GM12878 (cell line): ENCODE data around the gene RAB12. TPM values are rescaled to one million over a fixed set of nuclear protein-coding genes. Genes with fewer than 3 reads are reported as not detected.

Experiments
- ATAC-seq: fragments of 200-7000 bp; cut with Tn5 transposase; 3 replicates; pipeline ENCODE4 v1.9.1; 2020; ENCODE audit warnings: mild to moderate bottlenecking, moderate library complexity
- BruUV-seq: library from RNA; stranded (reverse); fragments of 400-500 nt; replicated peaks from 2 replicates; lab custom pipeline; 2021; lab: Mats Ljungman, UMichigan
- CTCF ChIA-PET: fragments of 300-600 bp; sonication (Branson Sonifier 250); formaldehyde crosslinking; extraction: SDS; loops from one replicate; lab custom pipeline; 2021; ENCODE audit warnings: inconsistent platforms; lab: Yijun Ruan, JAX
- POLR2A ChIA-PET: fragments of 350-600 bp; formaldehyde crosslinking; extraction: SDS; loops from one replicate; lab custom pipeline; 2021; ENCODE audit warnings: inconsistent platforms; lab: Charles Lee
- RAD21 ChIA-PET: fragments of 300-600 bp; sonication (Branson Sonifier 250); formaldehyde crosslinking; loops from one replicate; lab custom pipeline; 2023; ENCODE audit warnings: antibody characterized with exemption; ENCODE audit not compliant: unreplicated experiment; lab: Charles Lee
- SMC1A ChIA-PET: fragments of 300-600 bp; sonication (Branson Sonifier 250); formaldehyde crosslinking; loops from one replicate; lab custom pipeline; 2023; ENCODE audit not compliant: unreplicated experiment, uncharacterized antibody; lab: Charles Lee
- DNase-seq: peaks from one replicate; pipeline ENCODE4 v3.0.0-alpha.2; 2011; ENCODE audit warnings: low read depth, low spot score
- FAIRE-seq: peaks from 3 replicates; lab custom pipeline; 2011; peaks lifted over from hg19 to GRCh38; lab: Jason Lieb, UNC
- H2AFZ ChIP-seq: 2 replicates; pipeline ENCODE4 v1.6.0; 2011; ENCODE audit warnings: low read depth, low read length, control low read depth; ENCODE audit not compliant: control insufficient read depth
- H3K27ac ChIP-seq: 2 replicates; pipeline ENCODE4 v1.5.1; 2011; ENCODE audit warnings: control low read depth; ENCODE audit not compliant: control insufficient read depth, insufficient read depth
- H3K27me3 ChIP-seq, 2 experiments: replicated peaks in 1 of 2; 2 replicates each; pipeline versions ENCODE4 v1.6.0 to v1.6.1; 2011; ENCODE audit warnings: low read length in 1 of 2; ENCODE audit not compliant: control insufficient read depth in 2 of 2, insufficient read depth in 2 of 2
- H3K36me3 ChIP-seq, 2 experiments: 2 replicates each; pipeline ENCODE4 v1.5.1; 2011; ENCODE audit warnings: low read length in 1 of 2; ENCODE audit not compliant: control insufficient read depth in 2 of 2, insufficient read depth in 2 of 2
- H3K4me1 ChIP-seq: 2 replicates; pipeline ENCODE4 v1.6.1; 2011; ENCODE audit warnings: mild to moderate bottlenecking, low read length, moderate library complexity, mixed read lengths; ENCODE audit not compliant: control insufficient read depth, insufficient read depth
- H3K4me2 ChIP-seq: 2 replicates; pipeline ENCODE4 v1.6.0; 2011; ENCODE audit warnings: control low read depth; ENCODE audit not compliant: control insufficient read depth, insufficient read depth
- H3K4me3 ChIP-seq: fragments of 200-600 bp; sonication (generic); 2 replicates; pipeline ENCODE4 v1.5.1; 2016
- H3K79me2 ChIP-seq: 2 replicates; pipeline ENCODE4 v1.6.0; 2011; ENCODE audit warnings: low read length; ENCODE audit not compliant: control insufficient read depth, insufficient read depth
- H3K9ac ChIP-seq: 2 replicates; pipeline ENCODE4 v1.8.0; 2011; ENCODE audit warnings: low read length, control low read depth, mixed read lengths; ENCODE audit not compliant: control insufficient read depth, insufficient read depth
- H3K9me3 ChIP-seq: replicated peaks from 3 replicates; pipeline ENCODE4 v1.5.1; 2011; ENCODE audit warnings: mild to moderate bottlenecking, low read length; ENCODE audit not compliant: control insufficient read depth, insufficient read depth
- H4K20me1 ChIP-seq: 2 replicates; pipeline ENCODE4 v1.6.0; 2011; ENCODE audit not compliant: control insufficient read depth, insufficient read depth
- BACH1 ChIP-seq: fragments of 450-650 bp; IDR thresholded peaks from 2 replicates; pipeline ENCODE4 v1.6.1; 2017; ENCODE audit warnings: mild to moderate bottlenecking, borderline replicate concordance
- EED ChIP-seq: sonication (generic); IDR thresholded peaks from 2 replicates; pipeline ENCODE4 v1.6.1; 2016; ENCODE audit warnings: antibody characterized with exemption, low read depth
- EP300 ChIP-seq, 2 experiments: fragments of 150-350 bp in 1 of 2; IDR thresholded peaks; 2 replicates each; pipeline ENCODE4 v1.6.1; 2011 to 2012; ENCODE audit warnings: low read depth in 2 of 2, low read length in 2 of 2, borderline replicate concordance in 1 of 2, improper control_type of control experiment in 1 of 2, inconsistent platforms in 1 of 2; ENCODE audit not compliant: control insufficient read depth in 1 of 2
- KLF5 ChIP-seq: fragments of 450-650 bp; IDR thresholded peaks from 2 replicates; pipeline ENCODE4 v1.6.1; 2014; ENCODE audit warnings: mild to moderate bottlenecking; ENCODE audit not compliant: partially characterized antibody
- MEF2A ChIP-seq: IDR thresholded peaks from 2 replicates; pipeline ENCODE4 v1.6.1; 2011; ENCODE audit warnings: low read depth, mild to moderate bottlenecking, low read length, moderate library complexity; ENCODE audit not compliant: insufficient read depth
- REST ChIP-seq: IDR thresholded peaks from 2 replicates; pipeline ENCODE4 v1.6.1; 2012; ENCODE audit warnings: mild to moderate bottlenecking, low read depth, low read length
- STAT1 ChIP-seq: fragments of 450-650 bp; conservative IDR thresholded peaks from 2 replicates; pipeline ENCODE4 v1.6.1; 2014; ENCODE audit warnings: antibody characterized with exemption, mild to moderate bottlenecking
- ZNF622 ChIP-seq: fragments of 450-650 bp; IDR thresholded peaks from 2 replicates; pipeline ENCODE4 v1.6.1; 2017; ENCODE audit warnings: mild to moderate bottlenecking, inconsistent platforms
- WGBS: methylation state at CpG from one replicate; pipeline ENCODE4 v1.1.6; 2016; ENCODE audit warnings: low lambda C conversion rate; ENCODE audit not compliant: insufficient replicate concordance, insufficient coverage; ENCODE audit errors: missing lambda C conversion rate; 5-methylcytosine and 5-hydroxymethylcytosine counted together
- in situ Hi-C: fragments of 300-500 bp; cut with MboI; formaldehyde crosslinking; loops from 9 replicates; pipeline ENCODE4 v1.14.3; 2018; ENCODE audit warnings: mixed read lengths
- intact Hi-C: fragments of 100-400 bp; cut with micrococcal nuclease; formaldehyde crosslinking; loops from one replicate; pipeline ENCODE4 v1.14.2; 2022; ENCODE audit not compliant: unreplicated experiment
- polyA plus RNA-seq, 11 experiments: library from polyadenylated mRNA; depleted of rRNA in 4 of 11; unstranded in 6 of 11; stranded (reverse) in 5 of 11; fragments of >200 nt; fragmentation: Nextera tagmentation in 4 of 11; fragmentation: Illumina TruSeq in 1 of 11; extraction: Ambion mirVana in 4 of 11; extraction: Trizol in 1 of 11; gene quantifications; 1 replicate in 1 of 11; 2 replicates in 10 of 11; pipeline versions ENCODE4 v1.2.1 to v1.2.3, GENCODE V29; 2011 to 2016; ENCODE audit warnings: inconsistent platforms in 2 of 11, missing spikeins in 2 of 11, low read depth in 1 of 11
- total RNA-seq, 4 experiments: library from RNA; depleted of rRNA in 3 of 4; stranded (reverse); fragments of >200 nt in 3 of 4; fragmentation: Illumina TruSeq in 1 of 4; extraction: Trizol in 1 of 4; gene quantifications; 2 replicates each; pipeline versions ENCODE4 v1.2.1 to v1.2.3, GENCODE V29; 2013 to 2021

Gene RAB12
- total and polyA plus RNA-seq, 10 of the 15 experiments (the other 5 are each of a cell fraction or from before 2014, with no cell fraction given), result 0.71 to 29.8 (median 14.0) TPM

GRCh38 chr18:8681196-8681595 lies 72.0 kb downstream of the RAB12 start:
- peak overlapping the region; percentile 56 for H2AFZ ChIP-seq
- H3K9me3 ChIP-seq, result no peaks in the 10 kb centered on the region
- H3K27me3 ChIP-seq, result no peaks in the 10 kb centered on the region; a peak in 1 of 4 replicates
- no peak overlapping the region for H3K9ac ChIP-seq
- no peak for DNase-seq
- CTCF ChIA-PET, result no interaction called here
- RAD21 ChIA-PET, result interaction anchor here (1.1 kb wide), 1 partner anchor 16 kb away, joined by 4 read pairs; no protein-coding TSS in a partner anchor
- no peaks in the 10 kb centered on the region for H3K79me2 ChIP-seq
- H3K4me2 ChIP-seq, result peak overlapping the region; percentile 27; the same call in 1 of the 2 replicates
- no peak for FAIRE-seq
- H3K36me3 ChIP-seq, result no peaks in the 10 kb centered on the region
- no peak overlapping the region for H3K27ac ChIP-seq
- intact Hi-C loops, result no loop called here
- POLR2A ChIA-PET, result no interaction called here
- H3K4me3 ChIP-seq, result no peak overlapping the region
- no TSS peak for BruUV-seq
- no peaks in the 10 kb centered on the region for H4K20me1 ChIP-seq
- H3K4me1 ChIP-seq, result no peaks in the 10 kb centered on the region
- 44% methylated on average over 4 of the region's 4 CpGs for WGBS
- in situ Hi-C loops, result no loop called here
- ATAC-seq, result peak; percentile 84
- TF ChIP-seq BACH1 (no peak), MEF2A (no peak), ZNF622 (no peak), EED (no peak), KLF5 (no peak), STAT1 (no peak), EP300 (IDR thresholded peaks at IDR 0.05; ENCODE audit: borderline replicate concordance in 1 of 2, control insufficient read depth in 1 of 2, low read depth in 2 of 2, low read length in 2 of 2) (no peak), REST (no peak)
- SMC1A ChIA-PET, result interaction anchor here (0.6 to 1.6 kb wide), 3 partner anchors 9 to 66 kb away, joined by 3 to 8 read pairs (median 3); no protein-coding TSS in a partner anchor
